PC-3 (cell line): ENCODE data around the gene CDY2A. TPM values are rescaled to one million over a fixed set of nuclear protein-coding genes. Genes with fewer than 3 reads are reported as not detected.
"Not testable (repeated sequence)": the region's sequence is repeated elsewhere in the genome, so short reads cannot be mapped to it uniquely, and the experiment has no call there.

ENCODE experiments used
- ATAC-seq: fragments of 200-7000 bp; cut with Tn5 transposase; 2 replicates; pipeline ENCODE4 v1.9.1; 2020; ENCODE audit warnings: mild to moderate bottlenecking, moderate library complexity
- BruUV-seq: library from RNA; stranded (reverse); fragments of 400-500 nt; replicated peaks from 2 replicates; lab custom pipeline; 2021; lab: Mats Ljungman, UMichigan
- CTCF ChIA-PET: fragments of 300-600 bp; sonication (Branson Sonifier 250); formaldehyde crosslinking; loops from one replicate; lab custom pipeline; 2022; ENCODE audit warnings: antibody characterized with exemption; lab: Charles Lee
- POLR2A ChIA-PET: fragments of 300-600 bp; sonication (Branson Sonifier 250); formaldehyde crosslinking; loops from one replicate; lab custom pipeline; 2022; ENCODE audit warnings: antibody characterized with exemption; ENCODE audit not compliant: unreplicated experiment; lab: Charles Lee
- DNase-seq: peaks from one replicate; pipeline ENCODE4 v3.0.0-alpha.2; 2015
- H2AFZ ChIP-seq: fragments of 300-600 bp; sonication (generic); 2 replicates; pipeline ENCODE4 v1.6.0; 2016; ENCODE audit warnings: antibody characterized with exemption, low read length
- H3F3A ChIP-seq: fragments of 300-600 bp; sonication (generic); one replicate; pipeline ENCODE4 v1.6.0; 2017; ENCODE audit warnings: antibody characterized with exemption, low read length, control low read depth, mild to moderate bottlenecking; ENCODE audit not compliant: unreplicated experiment
- H3K27ac ChIP-seq: fragments of 300-600 bp; sonication (generic); 2 replicates; pipeline ENCODE4 v1.5.1; 2016; ENCODE audit warnings: mild to moderate bottlenecking, low read length
- H3K27me3 ChIP-seq: fragments of 300-600 bp; sonication (generic); 2 replicates; pipeline ENCODE4 v1.6.1; 2016; ENCODE audit warnings: low read length, mixed read lengths
- H3K36me3 ChIP-seq: fragments of 300-600 bp; sonication (generic); 2 replicates; pipeline ENCODE4 v1.6.1; 2016; ENCODE audit warnings: low read depth, mixed run types, low read length, mixed read lengths
- H3K4me1 ChIP-seq: fragments of 300-600 bp; sonication (generic); 2 replicates; pipeline ENCODE4 v1.5.1; 2016; ENCODE audit warnings: low read length; ENCODE audit not compliant: insufficient read depth
- H3K4me2 ChIP-seq: fragments of 300-600 bp; sonication (generic); 2 replicates; pipeline ENCODE4 v1.6.0; 2016; ENCODE audit warnings: low read length
- H3K4me3 ChIP-seq: fragments of 300-600 bp; sonication (generic); 2 replicates; pipeline ENCODE4 v1.5.1; 2016; ENCODE audit warnings: mild to moderate bottlenecking, low read length, mixed read lengths
- H3K79me2 ChIP-seq: fragments of 300-600 bp; sonication (generic); 2 replicates; pipeline ENCODE4 v1.6.1; 2017; ENCODE audit warnings: low read length, mixed read lengths
- H3K9ac ChIP-seq: fragments of 300-600 bp; sonication (generic); 2 replicates; pipeline ENCODE4 v1.6.0; 2016; ENCODE audit warnings: mild to moderate bottlenecking, low read length
- H3K9me2 ChIP-seq: fragments of 300-600 bp; sonication (generic); replicated peaks from 2 replicates; pipeline ENCODE4 v1.6.1; 2016; ENCODE audit warnings: mixed run types, low read length, mixed read lengths
- H3K9me3 ChIP-seq: fragments of 300-600 bp; sonication (generic); 2 replicates; pipeline ENCODE4 v1.6.1; 2016; ENCODE audit warnings: low read length, mixed read lengths
- H4K20me1 ChIP-seq: fragments of 300-600 bp; sonication (generic); 2 replicates; pipeline ENCODE4 v1.6.1; 2016; ENCODE audit warnings: low read length, mixed read lengths
- intact Hi-C: fragments of 100-400 bp; cut with micrococcal nuclease; formaldehyde crosslinking; loops from 2 replicates; pipeline ENCODE4 v1.9.0; 2023
- total RNA-seq: library from RNA; depleted of rRNA; stranded (reverse); fragments of >200 nt; gene quantifications from 2 replicates; pipeline ENCODE4 v1.2.3, GENCODE V29; 2014; rRNA removed

The CDY2A gene
- total RNA-seq, 1 experiment from 2014 or later = not detected

GRCh38 chrY:18073464-18073863, 47.9 kb downstream of the CDY2A start:
- H3K9me2 ChIP-seq, CTCF ChIA-PET, H3K36me3 ChIP-seq, H3K27me3 ChIP-seq, H3K4me1 ChIP-seq, H2AFZ ChIP-seq, H3K4me3 ChIP-seq, ATAC-seq, BruUV-seq, POLR2A ChIA-PET, intact Hi-C loops, H3F3A ChIP-seq, H3K9ac ChIP-seq, H3K9me3 ChIP-seq, H4K20me1 ChIP-seq, H3K27ac ChIP-seq, H3K79me2 ChIP-seq, DNase-seq, H3K4me2 ChIP-seq: not testable (repeated sequence)

Other genes starting within 250 kb of the CDY2A start
- not detected in 2 replicates for gene CDY2B, start 145.6 kb upstream of the CDY2A start, total RNA-seq